Activated T-helper 1 cell treated with Interleukin-2 at 50 U/mL for 16 hours (primary cell): Measurements from ENCODE around the gene CCBE1.

Experiments
- DNase-seq: peaks from one replicate; pipeline ENCODE4 v3.0.0-alpha.2; 2020; ENCODE audit warnings: low read depth

Gene CCBE1

GRCh38 chr18:59393381-59393780, 303.8 kb downstream of the CCBE1 start:
- no peak for DNase-seq

- DNase-seq = no peak
These were observed 308.4 kb downstream of the CCBE1 start for GRCh38 chr18:59388817-59389216.

DNA sequence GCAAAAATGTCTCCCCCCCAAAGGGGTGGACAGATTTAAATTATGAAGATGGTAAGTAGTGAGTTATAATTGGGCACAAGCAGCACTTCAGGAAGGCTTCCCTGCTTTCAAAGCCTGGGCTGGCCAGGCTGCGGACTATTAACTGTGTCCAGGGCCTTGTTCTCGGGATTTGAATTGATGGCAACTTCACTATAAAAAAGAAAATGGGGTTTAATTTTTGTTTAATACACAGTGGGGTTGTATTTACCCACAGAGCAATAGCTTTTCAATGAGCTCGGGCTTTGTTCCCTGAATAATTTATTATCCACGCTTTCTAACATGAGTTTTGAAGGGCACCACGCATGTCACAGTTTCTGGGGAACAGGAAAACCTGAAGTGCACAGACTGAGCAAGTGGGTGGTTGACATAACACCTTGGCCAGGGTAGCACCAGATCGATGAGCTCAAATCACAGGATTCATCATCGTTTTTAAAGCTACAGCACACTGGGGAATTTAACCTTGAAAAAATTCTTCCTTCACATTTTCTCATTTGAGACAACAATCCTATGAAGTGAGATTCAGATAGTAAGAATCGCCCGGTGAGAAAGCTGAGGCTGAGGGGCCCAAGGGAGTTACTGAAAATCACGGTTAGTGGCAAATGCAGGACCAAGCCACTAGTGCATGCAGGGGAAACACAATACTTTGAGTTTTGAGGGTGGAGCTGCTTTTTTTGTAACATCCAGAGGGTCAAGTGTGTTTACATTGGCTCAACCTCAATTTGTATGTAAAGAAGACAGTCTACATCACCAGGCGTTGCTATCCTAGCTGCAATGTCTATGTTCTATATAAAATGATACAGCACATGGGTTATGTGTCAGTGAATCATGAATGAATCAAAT, 309.3 kb downstream of the CCBE1 start:
- DNase-seq = no peak

- DNase-seq = no peak
These were observed 310.1 kb downstream of the CCBE1 start for GRCh38 chr18:59386909-59387686.

- DNase-seq = no peak
These were observed 312.0 kb downstream of the CCBE1 start for GRCh38 chr18:59385191-59385590.

- no peak for DNase-seq
These were observed 313.4 kb downstream of the CCBE1 start for GRCh38 chr18:59383851-59384250.

DNA sequence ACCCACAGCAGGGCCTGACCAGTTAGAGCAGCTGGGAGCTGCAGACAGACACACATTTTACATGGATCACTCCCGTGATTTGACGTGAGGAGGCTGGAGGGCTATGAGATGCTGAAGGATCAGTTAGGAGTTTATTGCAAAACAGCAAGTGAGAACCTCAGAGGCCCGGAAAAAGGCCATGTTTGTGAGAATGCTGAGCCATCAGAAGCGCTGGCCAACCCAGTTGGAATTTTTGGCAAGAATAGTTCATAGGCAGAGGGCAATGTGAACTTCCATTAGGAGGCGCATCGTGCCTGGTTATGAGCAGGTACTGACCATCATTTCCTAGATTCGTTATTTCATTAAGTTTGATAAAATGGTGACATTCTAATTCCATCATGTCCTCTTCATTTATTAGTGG, 314.8 kb downstream of the CCBE1 start:
- DNase-seq = no peak

DNA sequence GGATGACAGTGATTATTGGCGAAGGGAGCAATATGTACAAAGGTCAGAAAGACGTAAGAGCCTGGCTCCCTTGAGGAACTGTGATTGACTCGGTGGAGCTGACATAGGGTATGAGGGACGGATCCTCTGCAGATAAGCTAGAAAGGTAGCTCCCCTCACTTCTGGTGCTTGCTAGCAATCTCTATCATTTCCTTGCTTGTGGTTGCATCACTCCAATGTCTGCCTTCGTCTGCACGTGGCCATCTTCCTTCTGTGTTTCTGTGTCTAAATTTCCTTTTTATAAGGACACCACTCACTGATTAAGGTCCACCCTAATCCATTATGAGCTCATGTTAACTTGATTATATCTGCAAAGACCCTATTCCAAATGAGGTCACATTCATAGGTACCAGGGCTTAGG, 315.3 kb downstream of the CCBE1 start:
- no peak for DNase-seq
